Adrenal gland (tissue), 5 donors: ENCODE data around the gene PROM1.

Source experiments
- CTCF ChIP-seq, 6 experiments: fragments of 450-650 bp in 4 of 6; fragments of 200-600 bp in 2 of 6; sonication (generic) in 1 of 6; IDR thresholded peaks; 1 replicate in 5 of 6; 2 replicates in 1 of 6; pipeline versions ENCODE4 v1.5.1 to v1.8.0; 2016 to 2021; ENCODE audit warnings: antibody characterized with exemption in 6 of 6, mild to moderate bottlenecking in 2 of 6, moderate library complexity in 1 of 6
- POLR2A ChIP-seq, 2 donors: fragments of 450-650 bp; IDR thresholded peaks; one replicate each; pipeline ENCODE4 v1.6.1; 2017; ENCODE audit warnings: antibody characterized with exemption in 2 of 2, mild to moderate bottlenecking in 2 of 2, moderate library complexity in 1 of 2
- donor health status: DM: no; HTN: no; CAD: no.

- TF ChIP-seq CTCF (IDR thresholded peaks at IDR 0.05), result no peak
- no peak for TF ChIP-seq POLR2A (IDR thresholded peaks at IDR 0.05)
Observed at GRCh38 chr4:16133406-16133805, 49.6 kb upstream of the PROM1 start.
